Measurements from ENCODE around the gene CEP164. TPM values are rescaled to one million over a fixed set of nuclear protein-coding genes. Genes with fewer than 3 reads are reported as not detected.

The CEP164 gene
- total and polyA plus RNA-seq, 9 of the 15 experiments (the other 6 are each of a cell fraction or from before 2014, with no cell fraction given), result 2.1 to 16.5 (median 10.4) TPM

DNA sequence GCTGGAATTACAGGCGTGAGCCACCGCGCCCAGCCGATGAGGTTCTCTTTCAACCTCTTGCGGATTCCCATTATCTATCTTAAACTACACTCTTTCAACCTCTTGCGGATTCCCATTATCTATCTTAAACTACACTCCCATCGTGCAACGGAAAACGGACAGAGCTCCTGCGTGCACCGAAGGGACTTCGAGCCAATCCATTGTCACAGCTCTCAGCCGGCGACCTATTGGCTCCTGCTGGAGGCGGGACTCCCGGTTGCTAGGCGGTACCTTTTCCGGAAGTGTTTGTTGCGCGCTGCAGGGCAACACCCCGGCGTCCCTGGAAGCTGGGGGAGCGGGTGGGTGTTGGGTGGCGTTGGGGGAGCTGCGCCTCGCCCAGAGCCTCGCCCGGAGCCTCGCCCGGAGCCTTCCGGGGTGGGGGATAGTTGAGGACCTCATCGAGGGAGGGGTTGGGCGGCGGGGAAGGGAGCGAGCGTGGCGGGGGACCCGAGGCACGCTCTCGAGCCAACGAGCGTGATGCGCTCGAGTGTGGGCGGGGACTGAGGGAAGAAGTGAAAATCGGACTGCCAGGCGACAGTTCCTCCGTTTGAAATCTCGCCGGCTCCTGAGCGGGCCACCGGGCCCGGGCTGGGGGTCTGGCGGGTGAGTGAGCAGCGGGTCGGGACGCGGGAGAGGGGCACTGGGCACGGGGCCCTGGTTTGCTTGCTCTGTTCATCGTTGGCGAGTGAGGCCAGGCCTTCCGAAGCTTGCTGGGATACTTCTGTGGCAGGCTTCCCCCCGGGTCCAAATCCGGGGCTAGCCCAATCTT lies at the start of gene CEP164 (continued):
- TF ChIP-seq, protein P1, sequence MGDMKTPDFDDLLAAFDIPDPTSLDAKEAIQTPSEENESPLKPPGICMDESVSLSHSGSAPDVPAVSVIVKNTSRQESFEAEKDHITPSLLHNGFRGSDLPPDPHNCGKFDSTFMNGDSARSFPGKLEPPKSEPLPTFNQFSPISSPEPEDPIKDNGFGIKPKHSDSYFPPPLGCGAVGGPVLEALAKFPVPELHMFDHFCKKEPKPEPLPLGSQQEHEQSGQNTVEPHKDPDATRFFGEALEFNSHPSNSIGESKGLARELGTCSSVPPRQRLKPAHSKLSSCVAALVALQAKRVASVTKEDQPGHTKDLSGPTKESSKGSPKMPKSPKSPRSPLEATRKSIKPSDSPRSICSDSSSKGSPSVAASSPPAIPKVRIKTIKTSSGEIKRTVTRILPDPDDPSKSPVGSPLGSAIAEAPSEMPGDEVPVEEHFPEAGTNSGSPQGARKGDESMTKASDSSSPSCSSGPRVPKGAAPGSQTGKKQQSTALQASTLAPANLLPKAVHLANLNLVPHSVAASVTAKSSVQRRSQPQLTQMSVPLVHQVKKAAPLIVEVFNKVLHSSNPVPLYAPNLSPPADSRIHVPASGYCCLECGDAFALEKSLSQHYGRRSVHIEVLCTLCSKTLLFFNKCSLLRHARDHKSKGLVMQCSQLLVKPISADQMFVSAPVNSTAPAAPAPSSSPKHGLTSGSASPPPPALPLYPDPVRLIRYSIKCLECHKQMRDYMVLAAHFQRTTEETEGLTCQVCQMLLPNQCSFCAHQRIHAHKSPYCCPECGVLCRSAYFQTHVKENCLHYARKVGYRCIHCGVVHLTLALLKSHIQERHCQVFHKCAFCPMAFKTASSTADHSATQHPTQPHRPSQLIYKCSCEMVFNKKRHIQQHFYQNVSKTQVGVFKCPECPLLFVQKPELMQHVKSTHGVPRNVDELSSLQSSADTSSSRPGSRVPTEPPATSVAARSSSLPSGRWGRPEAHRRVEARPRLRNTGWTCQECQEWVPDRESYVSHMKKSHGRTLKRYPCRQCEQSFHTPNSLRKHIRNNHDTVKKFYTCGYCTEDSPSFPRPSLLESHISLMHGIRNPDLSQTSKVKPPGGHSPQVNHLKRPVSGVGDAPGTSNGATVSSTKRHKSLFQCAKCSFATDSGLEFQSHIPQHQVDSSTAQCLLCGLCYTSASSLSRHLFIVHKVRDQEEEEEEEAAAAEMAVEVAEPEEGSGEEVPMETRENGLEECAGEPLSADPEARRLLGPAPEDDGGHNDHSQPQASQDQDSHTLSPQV (IDR thresholded peaks at IDR 0.05), result no peak
- TF ChIP-seq RBBP5 (IDR thresholded peaks at IDR 0.05; ENCODE audit: borderline replicate concordance, insufficient read depth, low read length, poor library complexity, severe bottlenecking), result peak; percentile 65
- TF ChIP-seq, protein P2, sequence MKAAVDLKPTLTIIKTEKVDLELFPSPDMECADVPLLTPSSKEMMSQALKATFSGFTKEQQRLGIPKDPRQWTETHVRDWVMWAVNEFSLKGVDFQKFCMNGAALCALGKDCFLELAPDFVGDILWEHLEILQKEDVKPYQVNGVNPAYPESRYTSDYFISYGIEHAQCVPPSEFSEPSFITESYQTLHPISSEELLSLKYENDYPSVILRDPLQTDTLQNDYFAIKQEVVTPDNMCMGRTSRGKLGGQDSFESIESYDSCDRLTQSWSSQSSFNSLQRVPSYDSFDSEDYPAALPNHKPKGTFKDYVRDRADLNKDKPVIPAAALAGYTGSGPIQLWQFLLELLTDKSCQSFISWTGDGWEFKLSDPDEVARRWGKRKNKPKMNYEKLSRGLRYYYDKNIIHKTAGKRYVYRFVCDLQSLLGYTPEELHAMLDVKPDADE (conservative IDR thresholded peaks at IDR 0.05; ENCODE audit: control insufficient read depth, low read depth, low read length), result no peak
- TF ChIP-seq EHMT2 (IDR thresholded peaks at IDR 0.05), result no peak
- no peak for TF ChIP-seq BRCA1 (IDR thresholded peaks at IDR 0.05)
- TF ChIP-seq BRCA1 (CRISPR knock-in tag; IDR thresholded peaks at IDR 0.05), result no peak
- no peak for TF ChIP-seq XRCC3 (IDR thresholded peaks at IDR 0.05)
- no peak for TF ChIP-seq HDAC6 (IDR thresholded peaks at IDR 0.05; ENCODE audit: low read depth, low read length)
- TF ChIP-seq TAF15 (IDR thresholded peaks at IDR 0.05; ENCODE audit: low read depth, low read length), result no peak
- TF ChIP-seq, protein P3, sequence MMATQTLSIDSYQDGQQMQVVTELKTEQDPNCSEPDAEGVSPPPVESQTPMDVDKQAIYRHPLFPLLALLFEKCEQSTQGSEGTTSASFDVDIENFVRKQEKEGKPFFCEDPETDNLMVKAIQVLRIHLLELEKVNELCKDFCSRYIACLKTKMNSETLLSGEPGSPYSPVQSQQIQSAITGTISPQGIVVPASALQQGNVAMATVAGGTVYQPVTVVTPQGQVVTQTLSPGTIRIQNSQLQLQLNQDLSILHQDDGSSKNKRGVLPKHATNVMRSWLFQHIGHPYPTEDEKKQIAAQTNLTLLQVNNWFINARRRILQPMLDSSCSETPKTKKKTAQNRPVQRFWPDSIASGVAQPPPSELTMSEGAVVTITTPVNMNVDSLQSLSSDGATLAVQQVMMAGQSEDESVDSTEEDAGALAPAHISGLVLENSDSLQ (IDR thresholded peaks at IDR 0.05), result peak; percentile 95
- TF ChIP-seq, protein P4, sequence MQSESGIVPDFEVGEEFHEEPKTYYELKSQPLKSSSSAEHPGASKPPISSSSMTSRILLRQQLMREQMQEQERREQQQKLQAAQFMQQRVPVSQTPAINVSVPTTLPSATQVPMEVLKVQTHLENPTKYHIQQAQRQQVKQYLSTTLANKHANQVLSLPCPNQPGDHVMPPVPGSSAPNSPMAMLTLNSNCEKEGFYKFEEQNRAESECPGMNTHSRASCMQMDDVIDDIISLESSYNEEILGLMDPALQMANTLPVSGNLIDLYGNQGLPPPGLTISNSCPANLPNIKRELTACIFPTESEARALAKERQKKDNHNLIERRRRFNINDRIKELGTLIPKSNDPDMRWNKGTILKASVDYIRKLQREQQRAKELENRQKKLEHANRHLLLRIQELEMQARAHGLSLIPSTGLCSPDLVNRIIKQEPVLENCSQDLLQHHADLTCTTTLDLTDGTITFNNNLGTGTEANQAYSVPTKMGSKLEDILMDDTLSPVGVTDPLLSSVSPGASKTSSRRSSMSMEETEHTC (IDR thresholded peaks at IDR 0.05), result no peak
- no peak for TF ChIP-seq ZFP30 (CRISPR knock-in tag; IDR thresholded peaks at IDR 0.05; ENCODE audit: borderline replicate concordance)
- no peak for TF ChIP-seq SETDB1 (IDR thresholded peaks at IDR 0.05; ENCODE audit: low read length)
- TF ChIP-seq, protein P5, sequence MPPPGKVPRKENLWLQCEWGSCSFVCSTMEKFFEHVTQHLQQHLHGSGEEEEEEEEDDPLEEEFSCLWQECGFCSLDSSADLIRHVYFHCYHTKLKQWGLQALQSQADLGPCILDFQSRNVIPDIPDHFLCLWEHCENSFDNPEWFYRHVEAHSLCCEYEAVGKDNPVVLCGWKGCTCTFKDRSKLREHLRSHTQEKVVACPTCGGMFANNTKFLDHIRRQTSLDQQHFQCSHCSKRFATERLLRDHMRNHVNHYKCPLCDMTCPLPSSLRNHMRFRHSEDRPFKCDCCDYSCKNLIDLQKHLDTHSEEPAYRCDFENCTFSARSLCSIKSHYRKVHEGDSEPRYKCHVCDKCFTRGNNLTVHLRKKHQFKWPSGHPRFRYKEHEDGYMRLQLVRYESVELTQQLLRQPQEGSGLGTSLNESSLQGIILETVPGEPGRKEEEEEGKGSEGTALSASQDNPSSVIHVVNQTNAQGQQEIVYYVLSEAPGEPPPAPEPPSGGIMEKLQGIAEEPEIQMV (tag; conservative IDR thresholded peaks at IDR 0.05; ENCODE audit: low read depth), result no peak
- no peak for TF ChIP-seq CREBBP (IDR thresholded peaks at IDR 0.05; ENCODE audit: low read depth, low read length)
- TF ChIP-seq ETS2 (tag; IDR thresholded peaks at IDR 0.05; ENCODE audit: borderline replicate concordance, poor library complexity, severe bottlenecking), result no peak
- TF ChIP-seq KLF13 (tag; IDR thresholded peaks at IDR 0.05; ENCODE audit: borderline replicate concordance, low read depth), result no peak
